ENCODE data around the gene SPG21.

Gene SPG21

DNA sequence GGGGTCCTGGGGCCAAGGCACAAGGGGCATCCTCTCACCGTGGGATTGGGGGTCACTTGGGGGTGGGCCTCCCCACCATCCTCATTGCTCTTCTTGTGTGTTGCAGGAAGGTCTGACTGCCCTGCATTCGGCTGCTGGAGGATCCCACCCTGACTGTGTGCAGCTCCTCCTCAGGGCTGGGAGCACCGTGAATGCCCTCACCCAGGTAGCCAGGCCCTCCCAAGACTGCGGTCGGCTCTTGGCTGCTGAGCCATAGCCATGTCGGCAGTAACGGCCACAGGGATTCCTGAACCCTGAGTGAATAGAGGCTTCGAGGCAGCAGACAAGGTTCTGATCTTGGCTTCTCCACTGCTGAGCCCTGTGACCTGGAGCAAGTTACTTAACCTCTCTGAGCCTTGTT lies 58.3 kb downstream of the SPG21 start:
- Mint-ChIP-seq H3K27me3 (ENCODE audit: low read depth) (no peaks in the 10 kb centered on the region), H3K27ac (no peak overlapping the region), H3K9me3 (no peaks in the 10 kb centered on the region), H3K4me3 (no peak overlapping the region), H3K4me1 (peaks cover 8% of the 10 kb centered on the region), H3K36me3 (ENCODE audit: low read depth) (peaks cover 6% of the 10 kb centered on the region)
- TF ChIP-seq, protein P1, sequence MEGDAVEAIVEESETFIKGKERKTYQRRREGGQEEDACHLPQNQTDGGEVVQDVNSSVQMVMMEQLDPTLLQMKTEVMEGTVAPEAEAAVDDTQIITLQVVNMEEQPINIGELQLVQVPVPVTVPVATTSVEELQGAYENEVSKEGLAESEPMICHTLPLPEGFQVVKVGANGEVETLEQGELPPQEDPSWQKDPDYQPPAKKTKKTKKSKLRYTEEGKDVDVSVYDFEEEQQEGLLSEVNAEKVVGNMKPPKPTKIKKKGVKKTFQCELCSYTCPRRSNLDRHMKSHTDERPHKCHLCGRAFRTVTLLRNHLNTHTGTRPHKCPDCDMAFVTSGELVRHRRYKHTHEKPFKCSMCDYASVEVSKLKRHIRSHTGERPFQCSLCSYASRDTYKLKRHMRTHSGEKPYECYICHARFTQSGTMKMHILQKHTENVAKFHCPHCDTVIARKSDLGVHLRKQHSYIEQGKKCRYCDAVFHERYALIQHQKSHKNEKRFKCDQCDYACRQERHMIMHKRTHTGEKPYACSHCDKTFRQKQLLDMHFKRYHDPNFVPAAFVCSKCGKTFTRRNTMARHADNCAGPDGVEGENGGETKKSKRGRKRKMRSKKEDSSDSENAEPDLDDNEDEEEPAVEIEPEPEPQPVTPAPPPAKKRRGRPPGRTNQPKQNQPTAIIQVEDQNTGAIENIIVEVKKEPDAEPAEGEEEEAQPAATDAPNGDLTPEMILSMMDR (IDR thresholded peaks at IDR 0.05; ENCODE audit: unreplicated experiment in 3 of 3) = no peak

DNA sequence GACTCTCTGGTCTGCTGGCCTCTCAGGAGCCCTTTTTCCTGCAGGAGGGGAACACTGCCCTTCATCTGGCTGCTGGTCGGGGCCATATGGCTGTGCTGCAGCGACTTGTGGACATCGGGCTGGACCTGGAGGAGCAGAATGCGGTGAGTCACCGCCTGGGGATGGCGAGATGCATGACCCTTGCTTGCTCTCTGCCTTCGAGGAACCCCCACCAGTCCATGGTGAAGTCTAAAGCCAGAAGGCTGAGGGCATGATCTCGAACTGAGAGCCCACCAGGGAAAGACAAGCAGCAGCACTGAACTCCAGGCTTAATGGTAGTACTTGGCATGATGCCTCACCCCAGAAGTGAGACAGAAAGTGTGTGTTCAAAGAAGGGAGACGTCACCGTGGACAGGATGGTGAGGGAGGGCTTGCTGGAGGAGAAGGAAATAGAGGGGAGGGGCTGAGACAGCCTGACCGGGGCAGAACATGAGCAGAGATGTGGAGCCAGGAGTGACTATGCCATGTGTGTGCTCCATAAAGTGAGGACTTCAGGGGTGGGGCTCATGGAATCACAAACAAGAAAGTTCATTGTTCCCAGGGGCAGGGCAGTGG lies 58.8 kb downstream of the SPG21 start:
- Mint-ChIP-seq H3K9me3 (no peaks in the 10 kb centered on the region), H3K27ac (no peak overlapping the region), H3K4me1 (peaks cover 8% of the 10 kb centered on the region), H3K4me3 (no peak overlapping the region), H3K36me3 (ENCODE audit: low read depth) (peaks cover 6% of the 10 kb centered on the region), H3K27me3 (ENCODE audit: low read depth) (no peaks in the 10 kb centered on the region)
- TF ChIP-seq, protein P1 (IDR thresholded peaks at IDR 0.05; ENCODE audit: unreplicated experiment in 3 of 3) = no peak

DNA sequence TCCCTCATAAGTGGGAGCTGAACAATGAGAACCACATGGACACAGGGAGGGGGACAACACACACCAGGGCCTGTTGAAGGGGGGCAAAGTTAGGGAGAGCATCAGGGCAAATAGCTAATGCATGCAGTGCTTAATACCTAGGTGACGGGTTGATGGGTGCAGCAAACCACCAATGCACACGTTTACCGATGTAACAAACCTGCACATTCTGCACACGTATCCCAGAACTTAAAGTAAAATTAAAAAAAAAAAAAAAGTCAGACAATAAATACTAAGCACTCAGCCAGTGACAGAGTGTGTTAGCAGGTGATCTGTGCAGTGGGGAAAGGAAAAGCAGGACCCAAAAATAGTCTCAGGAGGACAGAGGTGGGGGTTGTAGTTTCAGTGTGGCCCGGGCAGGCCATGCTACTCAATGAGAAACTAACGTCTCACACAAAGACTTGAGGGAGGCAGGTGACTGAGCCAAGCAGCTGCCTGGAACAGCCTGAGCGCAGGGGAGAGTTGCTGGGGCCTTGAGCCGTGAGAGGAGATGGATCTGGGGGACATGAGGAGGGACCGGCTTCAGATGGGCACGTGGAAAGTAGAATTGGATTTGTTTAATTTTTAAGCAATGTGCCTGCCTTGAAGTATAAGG lies 59.6 kb downstream of the SPG21 start:
- H3K4me3 Mint-ChIP-seq = no peak overlapping the region
- H3K27ac Mint-ChIP-seq = no peak overlapping the region
- peaks cover 8% of the 10 kb centered on the region for H3K4me1 Mint-ChIP-seq
- H3K9me3 Mint-ChIP-seq = no peaks in the 10 kb centered on the region
- peaks cover 6% of the 10 kb centered on the region for H3K36me3 Mint-ChIP-seq (ENCODE audit: low read depth)
- no peaks in the 10 kb centered on the region for H3K27me3 Mint-ChIP-seq (ENCODE audit: low read depth)
- TF ChIP-seq, protein P1 (IDR thresholded peaks at IDR 0.05; ENCODE audit: unreplicated experiment in 3 of 3) = no peak

DNA sequence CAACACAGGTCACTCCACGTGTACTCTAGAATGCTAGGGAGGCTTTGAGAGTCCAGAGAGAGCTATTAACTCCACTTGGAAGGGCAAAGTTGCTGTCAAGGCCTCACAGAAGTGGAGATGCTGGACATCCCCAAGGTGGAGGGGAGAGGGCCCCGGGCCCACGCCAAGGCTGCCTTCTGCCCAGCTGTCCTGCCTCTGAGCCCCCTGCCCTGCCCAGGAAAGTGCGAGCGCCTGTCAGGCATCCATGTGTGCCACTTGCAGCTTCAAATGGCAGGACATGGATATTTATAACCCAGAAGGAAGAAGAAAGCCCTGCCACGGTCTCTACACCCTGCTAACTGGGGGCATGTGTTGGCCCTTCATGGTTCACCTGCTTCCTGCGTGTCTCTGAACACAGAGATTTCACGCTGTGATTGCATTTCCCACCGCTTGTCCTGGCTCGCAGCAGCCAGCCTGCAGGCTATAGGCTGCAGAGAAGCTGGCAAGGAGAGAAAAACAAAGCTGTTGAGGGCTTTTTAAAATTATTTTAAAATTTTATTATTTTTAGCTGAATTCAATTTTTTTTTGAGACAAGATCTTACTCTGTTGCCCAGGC lies 61.0 kb downstream of the SPG21 start:
- Mint-ChIP-seq H3K27ac (no peak overlapping the region), H3K4me3 (no peak overlapping the region), H3K27me3 (ENCODE audit: low read depth) (no peaks in the 10 kb centered on the region), H3K36me3 (ENCODE audit: low read depth) (peaks cover under 1% of the 10 kb centered on the region), H3K4me1 (peaks cover 8% of the 10 kb centered on the region), H3K9me3 (peaks cover 4% of the 10 kb centered on the region)
- TF ChIP-seq, protein P1 (IDR thresholded peaks at IDR 0.05; ENCODE audit: unreplicated experiment in 3 of 3) = no peak

DNA sequence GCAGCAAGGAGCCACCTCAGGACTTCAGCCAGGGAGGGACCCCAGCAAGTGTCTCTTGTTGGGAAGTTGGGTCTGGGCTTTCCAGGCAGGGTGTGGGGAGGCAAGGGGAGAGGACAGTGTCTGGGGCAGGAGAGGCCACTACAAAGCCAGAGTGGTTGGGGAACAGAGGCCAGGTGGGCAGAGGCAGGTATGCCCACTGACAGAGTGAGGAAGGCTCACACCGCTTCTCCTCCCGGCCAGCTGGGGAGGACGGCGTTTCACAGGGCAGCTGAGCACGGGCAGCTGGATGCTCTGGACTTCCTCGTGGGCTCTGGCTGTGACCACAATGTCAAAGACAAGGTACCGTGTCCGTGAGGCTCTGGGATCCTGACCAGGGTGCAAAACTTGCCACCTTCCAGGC lies 63.1 kb downstream of the SPG21 start:
- Mint-ChIP-seq H3K36me3 (ENCODE audit: low read depth) (no peaks in the 10 kb centered on the region), H3K27ac (no peak overlapping the region), H3K27me3 (ENCODE audit: low read depth) (no peaks in the 10 kb centered on the region), H3K4me3 (no peak overlapping the region), H3K4me1 (peaks cover 19% of the 10 kb centered on the region), H3K9me3 (peaks cover 4% of the 10 kb centered on the region)
- TF ChIP-seq, protein P1 (IDR thresholded peaks at IDR 0.05; ENCODE audit: unreplicated experiment in 3 of 3) = no peak
